NB4 (cell line): ENCODE results near the gene ZDHHC16.

ENCODE experiments used
- TF ChIP-seq, protein P1 (sequence below): IDR thresholded peaks from 2 replicates; pipeline ENCODE4 v1.6.1; 2011; ENCODE audit warnings: low read depth, low read length
- TF ChIP-seq, protein P2 (sequence below): IDR thresholded peaks from one replicate; pipeline ENCODE4 v1.5.1; 2012; ENCODE audit warnings: low read depth, low read length

DNA sequence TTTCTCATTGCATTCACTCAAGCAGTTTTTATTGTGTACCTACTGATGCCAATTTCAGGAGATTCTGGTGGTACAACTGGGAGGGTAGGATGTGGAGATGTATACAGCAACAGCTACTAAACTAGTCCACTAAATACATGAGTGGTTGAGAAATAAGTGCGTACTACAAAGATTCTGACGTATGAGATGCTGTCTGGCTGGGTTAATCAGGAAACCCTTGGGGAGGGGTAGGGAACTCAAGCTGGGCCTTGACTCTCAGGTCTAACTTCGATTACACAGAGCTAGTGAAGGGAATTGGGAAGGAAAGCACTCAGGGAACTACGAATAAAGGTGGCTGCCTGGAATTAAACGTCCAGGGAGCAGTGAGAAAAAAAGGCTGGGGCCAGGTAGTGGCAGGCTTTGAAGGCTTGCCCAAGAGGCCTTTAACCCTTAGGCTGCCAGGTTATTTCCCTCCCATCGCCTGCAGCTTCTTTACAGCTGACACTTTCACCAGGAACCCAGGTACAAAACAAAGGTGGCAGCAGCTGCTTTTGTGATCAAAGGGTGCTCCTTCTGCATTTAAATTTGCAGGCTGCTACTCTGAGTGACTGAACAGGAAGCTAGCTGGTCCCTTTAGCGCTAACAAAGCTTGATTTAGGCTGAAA, 49.0 kb downstream of the ZDHHC16 start:
- TF ChIP-seq, protein P1, sequence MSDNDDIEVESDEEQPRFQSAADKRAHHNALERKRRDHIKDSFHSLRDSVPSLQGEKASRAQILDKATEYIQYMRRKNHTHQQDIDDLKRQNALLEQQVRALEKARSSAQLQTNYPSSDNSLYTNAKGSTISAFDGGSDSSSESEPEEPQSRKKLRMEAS: no peak
- TF ChIP-seq, protein P2, sequence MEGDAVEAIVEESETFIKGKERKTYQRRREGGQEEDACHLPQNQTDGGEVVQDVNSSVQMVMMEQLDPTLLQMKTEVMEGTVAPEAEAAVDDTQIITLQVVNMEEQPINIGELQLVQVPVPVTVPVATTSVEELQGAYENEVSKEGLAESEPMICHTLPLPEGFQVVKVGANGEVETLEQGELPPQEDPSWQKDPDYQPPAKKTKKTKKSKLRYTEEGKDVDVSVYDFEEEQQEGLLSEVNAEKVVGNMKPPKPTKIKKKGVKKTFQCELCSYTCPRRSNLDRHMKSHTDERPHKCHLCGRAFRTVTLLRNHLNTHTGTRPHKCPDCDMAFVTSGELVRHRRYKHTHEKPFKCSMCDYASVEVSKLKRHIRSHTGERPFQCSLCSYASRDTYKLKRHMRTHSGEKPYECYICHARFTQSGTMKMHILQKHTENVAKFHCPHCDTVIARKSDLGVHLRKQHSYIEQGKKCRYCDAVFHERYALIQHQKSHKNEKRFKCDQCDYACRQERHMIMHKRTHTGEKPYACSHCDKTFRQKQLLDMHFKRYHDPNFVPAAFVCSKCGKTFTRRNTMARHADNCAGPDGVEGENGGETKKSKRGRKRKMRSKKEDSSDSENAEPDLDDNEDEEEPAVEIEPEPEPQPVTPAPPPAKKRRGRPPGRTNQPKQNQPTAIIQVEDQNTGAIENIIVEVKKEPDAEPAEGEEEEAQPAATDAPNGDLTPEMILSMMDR: no peak
